ENCODE results near the gene TIAM2.
"Not testable (repeated sequence)": the region's sequence is repeated elsewhere in the genome, so short reads cannot be mapped to it uniquely, and the experiment has no call there.

The TIAM2 gene

DNA sequence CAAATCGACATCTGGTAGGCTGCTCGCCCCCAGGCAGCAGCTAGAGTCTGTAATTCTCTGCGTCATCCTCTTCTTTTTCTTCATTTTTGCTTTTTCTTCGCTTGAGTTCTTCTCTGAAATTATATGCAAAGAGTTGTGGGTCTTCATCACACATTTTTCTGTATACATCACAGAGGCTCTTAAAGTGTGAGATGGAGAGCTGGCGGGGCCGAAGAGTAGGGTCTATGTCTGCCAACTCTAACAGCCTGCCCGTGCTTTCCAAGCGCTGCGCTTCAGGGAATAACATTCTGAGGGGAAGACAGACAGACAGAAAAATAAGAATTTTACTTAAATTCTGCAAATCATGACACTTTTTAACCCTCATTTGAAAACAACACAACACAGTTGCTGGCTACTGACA lies 262.7 kb downstream of the TIAM2 start:
- TF ChIP-seq ZNF274 (IDR thresholded peaks at IDR 0.05; ENCODE audit: low read depth, low read length), result no peak
- no peak overlapping the region for H3K4me3 ChIP-seq (ENCODE audit: low read length)

- no peak overlapping the region for H3K4me3 ChIP-seq (ENCODE audit: low read length)
- TF ChIP-seq ZNF274 (IDR thresholded peaks at IDR 0.05; ENCODE audit: low read depth, low read length), result no peak
These were observed 264.1 kb downstream of the TIAM2 start for GRCh38 chr6:155259204-155259603.

DNA sequence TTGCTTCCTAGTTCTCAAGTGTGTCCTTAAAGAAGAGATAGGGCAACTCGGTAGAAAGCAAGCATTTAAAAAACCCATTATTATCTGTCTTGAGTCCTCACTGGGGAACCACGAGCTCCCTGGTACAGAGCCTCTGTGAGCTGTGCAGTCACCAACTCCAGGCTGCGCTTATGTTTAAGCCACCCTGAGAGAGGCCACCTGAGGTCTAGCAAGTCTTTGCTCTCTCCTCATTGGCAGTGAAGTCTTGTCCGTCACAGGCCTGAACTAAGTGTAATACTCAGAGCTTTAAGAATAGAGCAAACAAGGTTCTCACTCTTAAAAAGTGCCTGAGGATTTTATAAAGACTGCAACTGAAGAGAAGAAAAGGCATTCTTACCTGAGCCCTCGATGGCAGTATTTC lies 264.8 kb downstream of the TIAM2 start:
- H3K4me3 ChIP-seq (ENCODE audit: low read length), result no peak overlapping the region
- no peak for TF ChIP-seq ZNF274 (IDR thresholded peaks at IDR 0.05; ENCODE audit: low read depth, low read length)

- no peak overlapping the region for H3K4me3 ChIP-seq (ENCODE audit: low read length)
- no peak for TF ChIP-seq ZNF274 (IDR thresholded peaks at IDR 0.05; ENCODE audit: low read depth, low read length)
These were observed 265.6 kb downstream of the TIAM2 start for GRCh38 chr6:155260686-155261085.

GRCh38 chr6:155261111-155261900 lies 266.2 kb downstream of the TIAM2 start:
- TF ChIP-seq ZNF274 (IDR thresholded peaks at IDR 0.05; ENCODE audit: low read depth, low read length), result no peak
- no peak overlapping the region for H3K4me3 ChIP-seq (ENCODE audit: low read length)

GRCh38 chr6:155262655-155263054 lies 267.5 kb downstream of the TIAM2 start:
- H3K4me3 ChIP-seq (ENCODE audit: low read length), result no peak overlapping the region
- no peak for TF ChIP-seq ZNF274 (IDR thresholded peaks at IDR 0.05; ENCODE audit: low read depth, low read length)

DNA sequence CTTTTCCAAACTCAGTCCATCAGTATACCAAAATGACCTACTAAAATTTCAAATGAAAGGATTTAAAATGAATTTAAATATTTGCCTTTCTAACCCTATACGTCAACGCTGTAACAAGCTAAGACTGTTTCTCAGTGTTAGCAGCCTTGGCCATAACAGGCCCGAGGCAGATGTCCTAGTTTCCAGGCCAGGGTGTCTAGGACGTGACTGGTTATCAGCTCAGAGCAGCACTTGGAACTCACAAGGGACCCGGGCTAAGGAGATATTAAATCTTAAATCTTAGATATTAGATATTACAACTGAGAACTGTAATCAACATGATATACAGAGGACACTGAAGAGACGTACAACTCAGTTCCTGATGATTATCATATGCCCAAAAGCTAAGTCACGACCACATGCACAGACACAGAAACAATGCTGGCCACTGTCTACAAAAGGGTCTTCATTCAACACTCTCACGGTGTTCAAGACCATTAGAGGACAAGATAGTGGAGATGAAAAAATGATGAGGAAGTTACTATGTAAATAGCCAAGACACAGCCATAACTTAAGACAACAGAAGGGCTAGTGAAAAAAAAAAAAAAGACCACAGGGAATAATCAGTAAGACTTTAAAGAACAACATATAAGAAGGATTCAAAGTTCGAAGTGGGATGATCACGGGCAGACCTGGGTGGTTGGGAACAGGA lies 268.4 kb downstream of the TIAM2 start, which contains the start of gene CLDN20:
CLDN20 (plus strand) TSS at position 641 of the 691 bp plus-strand sequence. CDS start 11,707 bp downstream, outside the sequence.
- no peak within 1 kb of the TSS for H3K4me3 ChIP-seq (ENCODE audit: low read length)
- TF ChIP-seq ZNF274 (IDR thresholded peaks at IDR 0.05; ENCODE audit: low read depth, low read length), result no peak

GRCh38 chr6:155264693-155265320 lies 269.7 kb downstream of the TIAM2 start:
- no peak overlapping the region for H3K4me3 ChIP-seq (ENCODE audit: low read length)
- no peak for TF ChIP-seq ZNF274 (IDR thresholded peaks at IDR 0.05; ENCODE audit: low read depth, low read length)

GRCh38 chr6:155265843-155266535 lies 270.9 kb downstream of the TIAM2 start:
- no peak for TF ChIP-seq ZNF274 (IDR thresholded peaks at IDR 0.05; ENCODE audit: low read depth, low read length)
- no peak overlapping the region for H3K4me3 ChIP-seq (ENCODE audit: low read length)

GRCh38 chr6:155267411-155267810 lies 272.3 kb downstream of the TIAM2 start:
- no peak for TF ChIP-seq ZNF274 (IDR thresholded peaks at IDR 0.05; ENCODE audit: low read depth, low read length)
- no peak overlapping the region for H3K4me3 ChIP-seq (ENCODE audit: low read length)

DNA sequence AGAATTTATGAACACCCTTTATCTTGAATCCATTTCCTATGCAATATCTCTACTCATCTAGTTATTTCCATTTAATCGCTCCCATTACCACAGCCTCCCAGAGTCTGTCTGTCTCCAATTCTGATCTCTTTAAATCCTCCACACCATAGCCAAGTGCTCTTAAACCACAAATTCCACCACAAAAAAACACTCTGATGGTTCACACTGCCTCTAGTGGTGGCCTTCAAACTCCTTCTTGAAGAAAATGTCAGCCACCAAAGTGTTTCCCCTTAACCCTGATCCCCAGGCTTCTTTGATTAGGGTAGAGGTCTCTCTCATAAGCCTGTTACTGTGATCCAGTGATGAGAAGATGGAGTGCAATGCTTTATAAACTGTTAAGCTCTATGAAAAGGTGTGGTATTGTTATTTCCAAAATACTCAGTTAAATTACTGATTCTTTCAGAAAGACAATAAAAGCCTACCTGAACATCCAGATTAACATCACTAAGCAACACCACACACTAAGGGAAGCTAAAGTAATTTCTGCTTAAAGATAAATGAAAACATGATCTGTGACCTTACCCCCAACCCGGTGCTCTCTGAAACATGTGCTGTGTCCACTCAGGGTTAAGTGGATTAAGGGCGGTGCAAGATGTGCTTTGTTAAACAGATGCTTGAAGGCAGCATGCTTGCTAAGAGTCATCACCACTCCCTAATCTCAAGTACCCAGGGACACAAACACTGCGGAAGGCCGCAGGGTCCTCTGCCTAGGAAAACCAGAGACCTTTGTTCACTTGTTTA lies 273.2 kb downstream of the TIAM2 start:
- not testable (repeated sequence) for H3K4me3 ChIP-seq (ENCODE audit: low read length)

DNA sequence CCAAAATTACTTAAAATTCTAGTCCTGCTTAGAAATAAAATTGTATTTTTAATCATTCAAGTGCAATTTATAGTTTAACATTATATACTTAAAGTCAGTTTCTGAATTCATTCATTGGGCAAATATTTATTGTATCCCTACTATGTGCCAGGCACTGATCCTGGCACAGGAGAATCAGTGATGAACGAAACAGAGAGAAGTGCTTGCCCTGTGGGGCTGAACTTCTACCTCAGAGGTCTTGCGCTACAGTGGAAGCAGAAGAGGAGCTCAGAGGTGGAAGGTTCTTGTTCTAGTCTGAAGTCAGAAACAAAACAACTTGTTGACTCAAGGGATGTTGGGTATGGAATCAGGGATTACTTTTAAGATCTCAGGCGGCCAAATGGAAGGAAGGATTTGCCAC lies 274.6 kb downstream of the TIAM2 start:
- TF ChIP-seq ZNF274 (IDR thresholded peaks at IDR 0.05; ENCODE audit: low read depth, low read length), result no peak

DNA sequence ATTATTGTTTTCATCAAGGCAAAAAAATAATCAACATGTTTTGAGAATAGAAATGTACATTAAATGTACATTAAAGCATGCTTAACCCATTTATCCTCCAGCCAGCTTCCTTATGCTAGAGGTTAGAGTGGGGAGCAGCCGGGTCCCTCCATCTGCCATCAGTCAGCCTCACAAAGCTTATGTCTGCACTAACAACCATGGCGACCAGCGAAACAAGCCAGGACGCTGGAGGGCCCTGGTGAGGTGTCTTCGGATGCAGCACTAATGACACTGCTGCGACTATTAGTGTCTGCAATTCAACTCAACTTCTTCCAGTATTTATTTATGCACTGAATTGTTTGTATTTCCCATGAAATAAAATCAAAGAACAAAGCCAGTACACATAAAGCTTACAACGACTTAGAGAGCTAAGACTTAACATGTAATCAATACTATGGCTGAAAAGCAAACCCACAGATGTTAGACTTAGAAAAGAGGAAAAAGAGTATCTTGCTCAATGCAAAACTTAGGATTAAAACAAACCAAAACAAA lies 275.5 kb downstream of the TIAM2 start:
- TF ChIP-seq ZNF274 (IDR thresholded peaks at IDR 0.05; ENCODE audit: low read depth, low read length), result no peak
- H3K4me3 ChIP-seq (ENCODE audit: low read length), result no peak overlapping the region

More for the DNA sequence above, 274.6 kb downstream of the TIAM2 start:
- no peak overlapping the region for H3K4me3 ChIP-seq (ENCODE audit: low read length)
